PC-3 (cell line): ENCODE data around the gene KCNK18. TPM values are rescaled to one million over a fixed set of nuclear protein-coding genes. Genes with fewer than 3 reads are reported as not detected.

Experiments used
- ATAC-seq: fragments of 200-7000 bp; cut with Tn5 transposase; 2 replicates; pipeline ENCODE4 v1.9.1; 2020; ENCODE audit warnings: mild to moderate bottlenecking, moderate library complexity
- BruUV-seq: library from RNA; stranded (reverse); fragments of 400-500 nt; replicated peaks from 2 replicates; lab custom pipeline; 2021; lab: Mats Ljungman, UMichigan
- CTCF ChIA-PET: fragments of 300-600 bp; sonication (Branson Sonifier 250); formaldehyde crosslinking; loops from one replicate; lab custom pipeline; 2022; ENCODE audit warnings: antibody characterized with exemption; lab: Charles Lee
- POLR2A ChIA-PET: fragments of 300-600 bp; sonication (Branson Sonifier 250); formaldehyde crosslinking; loops from one replicate; lab custom pipeline; 2022; ENCODE audit warnings: antibody characterized with exemption; ENCODE audit not compliant: unreplicated experiment; lab: Charles Lee
- DNase-seq: peaks from one replicate; pipeline ENCODE4 v3.0.0-alpha.2; 2015
- H2AFZ ChIP-seq: fragments of 300-600 bp; sonication (generic); 2 replicates; pipeline ENCODE4 v1.6.0; 2016; ENCODE audit warnings: antibody characterized with exemption, low read length
- H3F3A ChIP-seq: fragments of 300-600 bp; sonication (generic); one replicate; pipeline ENCODE4 v1.6.0; 2017; ENCODE audit warnings: antibody characterized with exemption, low read length, control low read depth, mild to moderate bottlenecking; ENCODE audit not compliant: unreplicated experiment
- H3K27ac ChIP-seq: fragments of 300-600 bp; sonication (generic); 2 replicates; pipeline ENCODE4 v1.5.1; 2016; ENCODE audit warnings: mild to moderate bottlenecking, low read length
- H3K27me3 ChIP-seq: fragments of 300-600 bp; sonication (generic); 2 replicates; pipeline ENCODE4 v1.6.1; 2016; ENCODE audit warnings: low read length, mixed read lengths
- H3K36me3 ChIP-seq: fragments of 300-600 bp; sonication (generic); 2 replicates; pipeline ENCODE4 v1.6.1; 2016; ENCODE audit warnings: low read depth, mixed run types, low read length, mixed read lengths
- H3K4me1 ChIP-seq: fragments of 300-600 bp; sonication (generic); 2 replicates; pipeline ENCODE4 v1.5.1; 2016; ENCODE audit warnings: low read length; ENCODE audit not compliant: insufficient read depth
- H3K4me2 ChIP-seq: fragments of 300-600 bp; sonication (generic); 2 replicates; pipeline ENCODE4 v1.6.0; 2016; ENCODE audit warnings: low read length
- H3K4me3 ChIP-seq: fragments of 300-600 bp; sonication (generic); 2 replicates; pipeline ENCODE4 v1.5.1; 2016; ENCODE audit warnings: mild to moderate bottlenecking, low read length, mixed read lengths
- H3K79me2 ChIP-seq: fragments of 300-600 bp; sonication (generic); 2 replicates; pipeline ENCODE4 v1.6.1; 2017; ENCODE audit warnings: low read length, mixed read lengths
- H3K9ac ChIP-seq: fragments of 300-600 bp; sonication (generic); 2 replicates; pipeline ENCODE4 v1.6.0; 2016; ENCODE audit warnings: mild to moderate bottlenecking, low read length
- H3K9me2 ChIP-seq: fragments of 300-600 bp; sonication (generic); replicated peaks from 2 replicates; pipeline ENCODE4 v1.6.1; 2016; ENCODE audit warnings: mixed run types, low read length, mixed read lengths
- H3K9me3 ChIP-seq: fragments of 300-600 bp; sonication (generic); 2 replicates; pipeline ENCODE4 v1.6.1; 2016; ENCODE audit warnings: low read length, mixed read lengths
- H4K20me1 ChIP-seq: fragments of 300-600 bp; sonication (generic); 2 replicates; pipeline ENCODE4 v1.6.1; 2016; ENCODE audit warnings: low read length, mixed read lengths
- CTCF ChIP-seq: fragments of 300-600 bp; sonication (generic); conservative IDR thresholded peaks from 2 replicates; pipeline ENCODE4 v1.5.1; 2017; ENCODE audit warnings: antibody characterized with exemption, low read depth, mild to moderate bottlenecking, low read length
- EZH2 ChIP-seq: fragments of 300-600 bp; sonication (generic); IDR thresholded peaks from one replicate; pipeline ENCODE4 v1.6.1; 2017; ENCODE audit warnings: antibody characterized with exemption, mild to moderate bottlenecking, low read length; ENCODE audit not compliant: unreplicated experiment
- EZH2phosphoT487 ChIP-seq: fragments of 300-600 bp; sonication (generic); IDR thresholded peaks from 2 replicates; pipeline ENCODE4 v1.6.1; 2018; ENCODE audit warnings: mild to moderate bottlenecking, antibody characterized with exemption, low read length, borderline replicate concordance
- intact Hi-C: fragments of 100-400 bp; cut with micrococcal nuclease; formaldehyde crosslinking; loops from 2 replicates; pipeline ENCODE4 v1.9.0; 2023
- total RNA-seq: library from RNA; depleted of rRNA; stranded (reverse); fragments of >200 nt; gene quantifications from 2 replicates; pipeline ENCODE4 v1.2.3, GENCODE V29; 2014

The KCNK18 gene
- total RNA-seq, 1 experiment from 2014 or later: not detected

GRCh38 chr10:117158297-117158696 lies 39.0 kb upstream of the KCNK18 start:
- TF ChIP-seq CTCF: no peak
- H3K4me2 ChIP-seq: no peak overlapping the region
- no peak overlapping the region for H3K4me3 ChIP-seq
- no peaks in the 10 kb centered on the region for H3K79me2 ChIP-seq
- H3K9me3 ChIP-seq: no peaks in the 10 kb centered on the region
- no peak for ATAC-seq
- BruUV-seq: no TSS peak
- no peaks in the 10 kb centered on the region for H3K4me1 ChIP-seq
- H3K36me3 ChIP-seq: no peaks in the 10 kb centered on the region
- no peaks in the 10 kb centered on the region for H3K9me2 ChIP-seq
- no peaks in the 10 kb centered on the region for H3F3A ChIP-seq
- no peaks in the 10 kb centered on the region for H4K20me1 ChIP-seq
- no peak overlapping the region for H2AFZ ChIP-seq
- intact Hi-C loops: no loop called here
- POLR2A ChIA-PET: no interaction called here
- CTCF ChIA-PET: no interaction called here
- H3K27me3 ChIP-seq: peaks cover 60% of the 10 kb centered on the region
- no peak for DNase-seq
- no peak overlapping the region for H3K27ac ChIP-seq
- H3K9ac ChIP-seq: no peak overlapping the region

- Histone ChIP-seq H3K9me3 (no peaks in the 10 kb centered on the region), H3K27ac (no peak overlapping the region), H3K4me1 (no peaks in the 10 kb centered on the region), H2AFZ (no peak overlapping the region), H3K9me2 (no peaks in the 10 kb centered on the region), H3K4me3 (no peak overlapping the region), H3K79me2 (no peaks in the 10 kb centered on the region), H3K36me3 (no peaks in the 10 kb centered on the region), H3K9ac (no peak overlapping the region), H3K27me3 (peaks cover 70% of the 10 kb centered on the region), H3F3A (no peaks in the 10 kb centered on the region), H3K4me2 (no peak overlapping the region), H4K20me1 (no peaks in the 10 kb centered on the region)
- CTCF ChIA-PET: no interaction called here
- no peak for ATAC-seq
- TF ChIP-seq EZH2phosphoT487 (no peak), CTCF (no peak), EZH2 (no peak)
- POLR2A ChIA-PET: no interaction called here
- no peak for DNase-seq
- intact Hi-C loops: no loop called here
- no TSS peak for BruUV-seq
Measured at GRCh38 chr10:117159390-117159789, 37.9 kb upstream of the KCNK18 start.

- H3K4me1 ChIP-seq: 0 out of 2 replicates have a peak, but pooled peaks cover 6% of the 10 kb centered on the region
- no peak for TF ChIP-seq CTCF
- no peak for TF ChIP-seq EZH2
- ChIA-PET POLR2A (no interaction called here), CTCF (no interaction called here)
- ATAC-seq (no peak), DNase-seq (no peak)
- peaks cover 82% of the 10 kb centered on the region for H3K27me3 ChIP-seq
- no peaks in the 10 kb centered on the region for H3F3A ChIP-seq
- H3K4me3 ChIP-seq: no peak overlapping the region
- no peaks in the 10 kb centered on the region for H3K36me3 ChIP-seq
- H3K9ac ChIP-seq: no peak overlapping the region
- H2AFZ ChIP-seq: no peak overlapping the region
- no peaks in the 10 kb centered on the region for H3K9me2 ChIP-seq
- H3K9me3 ChIP-seq: no peaks in the 10 kb centered on the region
- no peak overlapping the region for H3K27ac ChIP-seq
- BruUV-seq: no TSS peak
- H3K4me2 ChIP-seq: no peak overlapping the region
- no peaks in the 10 kb centered on the region for H3K79me2 ChIP-seq
- intact Hi-C loops: no loop called here
- no peaks in the 10 kb centered on the region for H4K20me1 ChIP-seq
Measured at GRCh38 chr10:117160567-117160966, 36.7 kb upstream of the KCNK18 start.
